ENCODE data around the gene SERPINF2. TPM values are rescaled to one million over a fixed set of nuclear protein-coding genes. Genes with fewer than 3 reads are reported as not detected.
A peak's percentile ranks its signal among the peaks of the same experiment; 100 is the strongest.
"Not testable (repeated sequence)": the region's sequence is repeated elsewhere in the genome, so short reads cannot be mapped to it uniquely, and the experiment has no call there.

Gene SERPINF2
- total and polyA plus RNA-seq, 2 donors: 4.3 to 31.0 TPM

GRCh38 chr17:1714980-1715802, 27.5 kb upstream of the SERPINF2 start:
- Histone ChIP-seq H3K36me3 (ENCODE audit: control insufficient read depth in 2 of 2, insufficient read depth in 2 of 2, low read length in 1 of 2) (peaks cover 2 to 5% of the 10 kb centered on the region in 2 donors), H3K4me3 (ENCODE audit: low read length in 2 of 2) (peak overlapping the region; percentile 63 to 86), H3K27me3 (ENCODE audit: control insufficient read depth in 2 of 2, insufficient read depth in 1 of 2, low read length in 1 of 2) (peaks cover 41 to 57% of the 10 kb centered on the region in 2 donors), H3K27ac (ENCODE audit: low read depth in 1 of 2, low read length in 1 of 2) (peak overlapping the region; percentile 53 to 88), H3K4me1 (ENCODE audit: control insufficient read depth in 2 of 2, insufficient read depth in 2 of 2, low read length in 2 of 2) (peaks cover 17 to 56% of the 10 kb centered on the region in 2 donors), H3K9me3 (ENCODE audit: control insufficient read depth in 2 of 2, insufficient read depth in 1 of 2, low read length in 1 of 2) (peaks cover 0 to 2% of the 10 kb centered on the region in 2 donors)
- no peak for DNase-seq (ENCODE audit: low read depth in 6 of 9, low spot score in 9 of 9)
- WGBS: 6% methylated on average over 32 of the region's 32 CpGs

GRCh38 chr17:1715803-1716075, 26.9 kb upstream of the SERPINF2 start:
- peaks cover 39 to 51% of the 10 kb centered on the region in 2 donors for H3K27me3 ChIP-seq (ENCODE audit: control insufficient read depth in 2 of 2, insufficient read depth in 1 of 2, low read length in 1 of 2)
- no peak for DNase-seq (ENCODE audit: low read depth in 6 of 9, low spot score in 9 of 9)
- peaks cover 2 to 5% of the 10 kb centered on the region in 2 donors for H3K36me3 ChIP-seq (ENCODE audit: control insufficient read depth in 2 of 2, insufficient read depth in 2 of 2, low read length in 1 of 2)
- peaks cover 0 to 2% of the 10 kb centered on the region in 2 donors for H3K9me3 ChIP-seq (ENCODE audit: control insufficient read depth in 2 of 2, insufficient read depth in 1 of 2, low read length in 1 of 2)
- WGBS: under 1% methylated on average over 22 of the region's 23 CpGs
- peak overlapping the region; percentile 63 to 86 for H3K4me3 ChIP-seq (ENCODE audit: low read length in 2 of 2)
- peak overlapping the region; percentile 41 to 89 for H3K27ac ChIP-seq (ENCODE audit: low read depth in 1 of 2, low read length in 1 of 2)
- H3K4me1 ChIP-seq (ENCODE audit: control insufficient read depth in 2 of 2, insufficient read depth in 2 of 2, low read length in 2 of 2): peaks cover 15 to 56% of the 10 kb centered on the region in 2 donors

GRCh38 chr17:1716076-1716911, 26.4 kb upstream of the SERPINF2 start:
- DNase-seq (ENCODE audit: low read depth in 6 of 9, low spot score in 9 of 9): peak; percentile 98 to 100 (median 100)
- Histone ChIP-seq H3K4me1 (ENCODE audit: control insufficient read depth in 2 of 2, insufficient read depth in 2 of 2, low read length in 2 of 2) (peaks cover 15 to 55% of the 10 kb centered on the region in 2 donors), H3K27me3 (ENCODE audit: control insufficient read depth in 2 of 2, insufficient read depth in 1 of 2, low read length in 1 of 2) (peaks cover 39 to 46% of the 10 kb centered on the region in 2 donors), H3K4me3 (ENCODE audit: low read length in 2 of 2) (peak overlapping the region; percentile 84 to 86), H3K9me3 (ENCODE audit: control insufficient read depth in 2 of 2, insufficient read depth in 1 of 2, low read length in 1 of 2) (peaks cover 0 to 2% of the 10 kb centered on the region in 2 donors), H3K27ac (ENCODE audit: low read depth in 1 of 2, low read length in 1 of 2) (peak overlapping the region; percentile 94 to 98), H3K36me3 (ENCODE audit: control insufficient read depth in 2 of 2, insufficient read depth in 2 of 2, low read length in 1 of 2) (peaks cover 2 to 5% of the 10 kb centered on the region in 2 donors)
- WGBS: under 1% methylated on average over 70 of the region's 70 CpGs

- Histone ChIP-seq H3K27me3 (ENCODE audit: control insufficient read depth in 2 of 2, insufficient read depth in 1 of 2, low read length in 1 of 2) (peaks cover 34 to 38% of the 10 kb centered on the region in 2 donors), H3K4me3 (ENCODE audit: low read length in 2 of 2) (peak overlapping the region; percentile 69 to 84), H3K27ac (ENCODE audit: low read depth in 1 of 2, low read length in 1 of 2) (peak overlapping the region; percentile 94 to 98), H3K9me3 (ENCODE audit: control insufficient read depth in 2 of 2, insufficient read depth in 1 of 2, low read length in 1 of 2) (peaks cover 0 to 2% of the 10 kb centered on the region in 2 donors), H3K4me1 (ENCODE audit: control insufficient read depth in 2 of 2, insufficient read depth in 2 of 2, low read length in 2 of 2) (peaks cover 15 to 56% of the 10 kb centered on the region in 2 donors), H3K36me3 (ENCODE audit: control insufficient read depth in 2 of 2, insufficient read depth in 2 of 2, low read length in 1 of 2) (peaks cover 2 to 5% of the 10 kb centered on the region in 2 donors)
- WGBS: under 1% methylated on average over 13 of the region's 13 CpGs
- peak; percentile 79 to 97 (median 90) for DNase-seq (ENCODE audit: low read depth in 6 of 9, low spot score in 9 of 9)
These were observed 25.6 kb upstream of the SERPINF2 start for GRCh38 chr17:1716912-1717695.

GRCh38 chr17:1718362-1719165, 24.1 kb upstream of the SERPINF2 start:
- peak overlapping the region in 1 of 2 donors; percentile 8 for H3K27ac ChIP-seq (ENCODE audit: low read depth in 1 of 2, low read length in 1 of 2)
- H3K27me3 ChIP-seq (ENCODE audit: control insufficient read depth in 2 of 2, insufficient read depth in 1 of 2, low read length in 1 of 2): peaks cover 19 to 23% of the 10 kb centered on the region in 2 donors
- peaks cover 23 to 62% of the 10 kb centered on the region in 2 donors for H3K4me1 ChIP-seq (ENCODE audit: control insufficient read depth in 2 of 2, insufficient read depth in 2 of 2, low read length in 2 of 2)
- no peaks in the 10 kb centered on the region for H3K36me3 ChIP-seq (ENCODE audit: control insufficient read depth in 2 of 2, insufficient read depth in 2 of 2, low read length in 1 of 2)
- no peaks in the 10 kb centered on the region for H3K9me3 ChIP-seq (ENCODE audit: control insufficient read depth in 2 of 2, insufficient read depth in 1 of 2, low read length in 1 of 2)
- no peak for DNase-seq (ENCODE audit: low read depth in 6 of 9, low spot score in 9 of 9)
- WGBS: 92% methylated on average over 19 of the region's 19 CpGs
- no peak overlapping the region for H3K4me3 ChIP-seq (ENCODE audit: low read length in 2 of 2)

GRCh38 chr17:1720856-1721386, 21.8 kb upstream of the SERPINF2 start:
- Histone ChIP-seq H3K27ac (ENCODE audit: low read depth in 1 of 2, low read length in 1 of 2) (no peak overlapping the region), H3K27me3 (ENCODE audit: control insufficient read depth in 2 of 2, insufficient read depth in 1 of 2, low read length in 1 of 2) (no peaks in the 10 kb centered on the region), H3K4me1 (ENCODE audit: control insufficient read depth in 2 of 2, insufficient read depth in 2 of 2, low read length in 2 of 2) (peaks cover 24 to 61% of the 10 kb centered on the region in 2 donors), H3K36me3 (ENCODE audit: control insufficient read depth in 2 of 2, insufficient read depth in 2 of 2, low read length in 1 of 2) (peaks cover 0 to 5% of the 10 kb centered on the region in 2 donors), H3K9me3 (ENCODE audit: control insufficient read depth in 2 of 2, insufficient read depth in 1 of 2, low read length in 1 of 2) (no peaks in the 10 kb centered on the region), H3K4me3 (ENCODE audit: low read length in 2 of 2) (no peak overlapping the region)
- WGBS: 47% methylated on average over 11 of the region's 11 CpGs
- peak in 7 of 9 donors; percentile 34 to 81 (median 65) for DNase-seq (ENCODE audit: low read depth in 6 of 9, low spot score in 9 of 9)

- Histone ChIP-seq H3K4me1 (ENCODE audit: control insufficient read depth in 2 of 2, insufficient read depth in 2 of 2, low read length in 2 of 2) (peaks cover 24 to 57% of the 10 kb centered on the region in 2 donors), H3K36me3 (ENCODE audit: control insufficient read depth in 2 of 2, insufficient read depth in 2 of 2, low read length in 1 of 2) (peaks cover 10 to 16% of the 10 kb centered on the region in 2 donors), H3K27ac (ENCODE audit: low read depth in 1 of 2, low read length in 1 of 2) (peak overlapping the region; percentile 14 to 65)
- H3K9me3 ChIP-seq (ENCODE audit: control insufficient read depth in 2 of 2, insufficient read depth in 1 of 2, low read length in 1 of 2); DNase-seq (ENCODE audit: low read depth in 6 of 9, low spot score in 9 of 9); H3K4me3 ChIP-seq (ENCODE audit: low read length in 2 of 2); H3K27me3 ChIP-seq (ENCODE audit: control insufficient read depth in 2 of 2, insufficient read depth in 1 of 2, low read length in 1 of 2): not testable (repeated sequence)
- 97% methylated on average over 8 of the region's 8 CpGs for WGBS
These were observed 20.6 kb upstream of the SERPINF2 start for GRCh38 chr17:1722022-1722421.

Measured in thymus (tissue), 11 donors.